CD1c-positive myeloid dendritic cell (primary cell): ENCODE measurements around the gene CIDEA.

Experiments used
- DNase-seq: peaks from one replicate; pipeline ENCODE4 v3.0.0-alpha.2; 2016; ENCODE audit errors: extremely low spot score

CIDEA gene

DNA sequence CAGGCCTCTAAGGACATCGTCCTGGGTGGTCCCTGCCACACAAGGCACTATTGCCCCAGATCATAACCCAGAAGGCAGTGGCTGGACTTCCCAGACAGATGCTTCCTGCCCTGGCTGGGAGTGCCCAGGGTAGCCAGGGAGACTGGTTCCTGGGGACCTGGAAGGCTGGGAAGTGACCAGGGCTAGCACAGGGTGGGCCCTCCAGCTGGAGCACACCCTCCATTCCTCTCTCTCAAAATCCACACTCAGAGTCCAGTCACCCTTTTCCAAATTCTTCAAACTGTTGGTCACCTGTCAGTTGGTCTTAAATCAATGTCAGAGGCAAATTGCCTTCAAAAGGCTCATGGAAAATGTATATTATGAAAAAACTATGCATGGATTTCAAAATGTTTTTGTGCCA lies 42.3 kb downstream of the CIDEA start:
- no peak for DNase-seq

DNA sequence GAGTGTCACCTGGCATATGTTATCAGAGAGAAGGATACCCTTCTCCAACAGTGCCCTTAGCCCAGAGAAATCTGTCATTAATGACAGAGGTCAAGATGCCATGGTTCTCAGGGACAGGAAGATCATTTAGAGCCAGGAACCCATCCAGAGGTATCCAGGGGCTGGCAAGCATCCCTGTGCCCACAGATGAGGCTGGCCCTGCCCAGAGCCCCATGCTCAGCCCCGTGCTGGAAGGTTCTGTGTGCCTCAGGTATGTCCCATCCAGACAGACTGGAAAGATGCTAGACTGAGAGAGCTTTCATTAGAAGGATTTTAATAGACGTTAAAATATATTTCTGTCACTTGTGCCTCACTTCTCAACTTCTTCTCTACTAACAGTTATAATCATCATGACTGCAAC lies 45.7 kb downstream of the CIDEA start:
- no peak for DNase-seq

DNA sequence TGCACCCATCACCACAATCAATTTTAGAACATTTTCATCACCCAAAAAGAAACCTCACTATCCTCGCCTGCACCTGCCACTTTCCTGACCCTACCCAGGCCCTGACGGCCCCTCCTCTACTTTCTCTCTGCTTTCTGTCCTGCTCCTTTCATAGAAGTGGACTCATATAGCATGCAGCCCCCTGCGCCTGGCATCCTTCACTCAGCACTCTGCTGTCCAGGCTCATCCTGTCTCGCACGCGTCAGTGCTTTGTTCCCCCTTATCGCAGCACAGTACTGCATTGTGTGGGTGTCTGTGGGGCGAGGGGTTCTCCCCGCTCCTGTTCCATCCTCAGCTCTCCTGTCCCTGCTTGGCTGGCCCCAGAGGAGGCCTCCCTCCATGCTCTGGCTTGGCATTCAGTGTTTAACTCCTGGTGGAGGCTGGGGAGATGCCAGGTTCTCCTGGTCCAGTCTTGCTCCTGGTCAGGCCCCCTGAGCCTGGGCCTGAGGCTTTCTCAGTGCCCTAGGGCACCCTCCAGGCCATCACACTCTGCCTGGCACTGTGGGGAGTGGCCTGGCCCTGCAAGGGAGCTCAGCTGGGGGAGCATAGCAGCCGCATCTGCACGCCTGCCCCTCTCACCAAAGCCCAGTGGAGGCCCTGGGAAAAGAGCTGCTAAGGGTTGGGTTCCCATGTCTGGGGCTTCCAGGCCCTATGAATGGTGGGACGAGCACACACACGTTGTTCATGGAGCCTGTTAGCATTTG lies 47.3 kb downstream of the CIDEA start:
- no peak for DNase-seq

DNA sequence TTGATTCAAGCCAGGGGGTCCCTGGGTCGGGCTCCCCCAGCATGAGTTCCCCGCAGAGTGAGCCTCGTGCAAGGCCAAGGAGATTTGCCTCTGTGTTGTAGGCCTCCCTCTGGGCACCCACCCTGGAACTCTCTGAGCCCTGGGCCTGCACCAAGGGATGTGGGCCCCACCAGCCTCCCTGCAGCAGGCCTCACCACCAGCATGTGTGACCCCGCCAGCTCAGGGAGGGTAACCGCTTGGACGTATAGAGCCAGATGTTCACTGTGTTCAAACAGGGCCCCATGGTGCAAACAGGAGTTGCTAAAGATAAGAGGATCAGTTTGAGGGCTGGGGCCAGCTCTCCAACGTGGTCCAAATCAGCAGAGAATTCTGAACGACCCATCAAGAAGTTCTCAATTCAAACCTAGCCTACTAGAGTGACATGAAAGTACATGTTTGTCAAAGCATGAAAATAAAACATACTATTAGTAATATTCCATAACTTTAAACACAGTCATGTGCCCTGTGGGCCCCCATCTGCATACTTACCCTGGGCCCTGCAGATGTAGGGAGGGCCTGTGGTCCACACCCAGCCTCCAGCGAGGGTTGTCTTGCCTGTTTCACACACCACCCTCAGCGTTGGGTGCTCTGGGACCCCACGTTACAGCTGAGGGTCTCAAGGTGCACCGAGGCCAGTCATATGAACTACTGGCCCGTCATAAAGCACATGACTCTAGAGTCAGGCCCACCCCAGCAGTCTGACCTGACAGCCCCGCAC lies 48.4 kb downstream of the CIDEA start:
- no peak for DNase-seq

- DNase-seq = no peak
Measured at GRCh38 chr18:12304351-12305210, 50.4 kb downstream of the CIDEA start.

GRCh38 chr18:12305211-12305610 lies 51.0 kb downstream of the CIDEA start:
- DNase-seq = no peak

DNA sequence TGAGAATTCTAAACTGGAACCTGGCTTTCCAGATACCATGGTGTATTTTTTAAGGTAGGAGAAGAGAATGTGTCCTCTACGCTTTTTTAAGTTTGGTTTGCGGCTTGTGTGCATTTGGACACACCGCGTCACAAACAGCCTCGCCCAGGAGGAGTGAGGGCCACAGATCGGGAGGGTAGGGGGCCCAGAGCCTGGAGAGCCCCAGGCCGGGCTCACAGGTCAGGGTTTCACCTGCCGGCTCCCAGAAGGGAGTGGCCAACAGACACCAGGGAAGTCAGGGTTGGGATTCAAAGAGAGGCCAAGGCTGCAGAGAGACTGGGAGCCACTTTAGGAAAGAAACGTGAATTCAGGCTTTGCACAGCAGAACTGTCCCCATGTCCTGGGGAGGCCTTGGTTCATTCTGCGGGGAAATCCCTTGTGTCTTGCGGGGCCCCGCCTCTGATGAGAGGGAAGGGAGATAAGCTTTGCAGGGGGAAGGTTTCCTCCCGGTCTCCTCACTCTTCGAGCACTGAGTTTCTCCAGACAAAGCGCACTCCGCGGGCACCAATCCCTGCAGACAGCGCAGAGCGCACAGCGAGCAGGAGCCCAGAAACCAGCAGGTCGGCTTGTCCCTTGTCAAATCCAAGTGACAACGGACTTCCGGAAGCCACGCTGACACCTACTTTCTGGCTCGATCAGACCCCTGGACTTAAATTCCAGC lies 51.9 kb downstream of the CIDEA start:
- DNase-seq = no peak

DNA sequence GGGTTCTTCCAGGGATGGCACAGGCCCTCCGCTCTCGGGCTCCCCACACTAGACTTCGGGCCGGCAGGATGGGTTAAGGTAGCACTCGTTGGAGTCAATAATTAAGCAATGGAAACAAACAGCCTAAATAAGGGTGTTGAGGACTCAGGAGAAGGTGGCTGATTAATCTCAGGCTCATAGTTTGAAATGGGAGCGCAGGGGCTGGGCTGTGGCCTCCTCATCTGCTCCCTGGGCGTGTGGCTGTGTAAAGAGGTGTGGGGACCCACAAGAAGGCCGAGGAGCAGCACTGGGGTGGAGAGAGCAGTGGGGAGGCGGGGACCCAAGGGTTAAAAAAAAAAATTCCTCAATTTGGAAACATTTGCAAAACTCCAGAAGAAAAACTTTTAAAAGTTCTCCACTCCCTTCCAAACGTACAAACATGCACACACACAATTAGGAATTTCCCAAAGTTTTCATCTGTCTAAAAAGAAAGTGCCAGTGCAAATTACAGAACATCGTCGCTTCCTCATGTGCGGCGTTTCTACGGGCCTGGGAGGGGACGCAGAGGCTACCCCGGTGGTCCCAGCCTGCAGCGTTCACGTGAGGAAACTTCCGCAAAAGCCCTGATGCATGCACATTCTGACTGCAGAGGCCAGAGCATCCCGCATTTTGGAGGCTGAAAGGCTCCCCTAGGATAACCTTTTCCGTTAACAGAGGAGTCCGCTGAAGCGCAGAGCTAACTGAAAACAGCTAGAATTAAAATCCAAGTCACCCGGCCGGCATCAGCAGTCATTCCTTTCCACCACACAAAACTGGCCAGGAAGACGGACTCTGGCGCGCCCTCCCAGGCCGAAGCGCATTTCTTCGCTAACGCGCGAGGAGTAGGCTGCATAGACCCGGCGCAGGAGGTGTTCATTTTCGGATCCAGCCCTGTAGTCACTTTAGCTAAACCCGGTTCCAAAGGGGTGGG lies 52.9 kb downstream of the CIDEA start:
- DNase-seq = peak; percentile 70

DNA sequence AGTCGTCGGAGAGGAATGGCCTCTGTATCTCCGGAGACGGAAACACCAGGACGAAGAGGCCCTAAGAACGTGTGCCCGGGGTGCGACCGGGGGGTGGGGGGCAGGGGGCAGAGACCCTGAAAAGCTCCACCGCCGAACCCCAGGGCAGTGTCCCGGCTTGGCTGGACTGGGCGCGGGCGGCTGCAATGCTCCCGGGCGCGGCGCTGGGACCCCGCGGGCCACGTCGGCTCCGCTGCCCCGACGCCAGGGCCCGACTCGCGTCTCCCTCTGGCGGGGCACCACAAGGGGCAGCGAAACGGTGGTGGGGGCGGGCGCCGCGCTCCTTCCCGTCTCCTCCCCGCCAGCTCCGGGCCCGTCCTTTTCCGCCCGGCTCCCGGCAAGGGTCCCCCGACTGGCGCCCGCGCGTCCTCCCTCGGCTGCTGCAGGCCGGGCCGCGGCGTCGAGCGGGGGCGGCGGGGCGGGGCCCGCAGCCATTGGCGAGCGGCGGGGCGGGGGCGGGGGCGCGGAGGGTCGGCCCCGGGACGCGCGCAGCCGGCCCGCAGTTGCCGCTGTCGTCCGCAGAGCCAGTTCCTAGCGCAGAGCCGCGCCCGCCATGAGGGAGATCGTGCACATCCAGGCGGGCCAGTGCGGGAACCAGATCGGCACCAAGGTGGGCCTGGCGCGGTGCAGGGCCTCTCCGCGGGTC lies 53.7 kb downstream of the CIDEA start, which contains the start of gene TUBB6:
Gene TUBB6 (plus strand): TSS at position 541 of the 685 bp plus-strand sequence. CDS start 52 bp downstream, at position 593.
- peak; percentile 92 for DNase-seq

GRCh38 chr18:12308386-12309100 lies 54.4 kb downstream of the CIDEA start:
- DNase-seq = peak; percentile 96

GRCh38 chr18:12309683-12310198 lies 55.6 kb downstream of the CIDEA start:
- peak; percentile 79 for DNase-seq

DNA sequence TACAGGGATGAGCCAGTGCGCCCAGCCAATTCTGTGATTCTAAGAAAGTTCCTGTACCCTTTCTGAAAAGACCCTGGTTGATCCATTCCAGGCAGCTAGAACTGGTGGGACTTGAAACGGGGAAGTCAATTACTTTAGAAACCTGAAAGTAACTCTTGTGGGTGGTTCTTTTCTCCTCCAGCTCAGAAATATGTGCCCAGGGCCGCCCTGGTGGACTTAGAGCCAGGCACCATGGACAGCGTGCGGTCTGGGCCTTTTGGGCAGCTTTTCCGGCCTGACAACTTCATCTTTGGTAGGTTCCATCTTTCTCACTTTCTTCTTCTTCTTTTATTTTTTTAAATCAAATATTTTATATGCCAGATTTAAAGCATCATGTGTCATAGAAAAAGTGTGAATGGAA lies 56.6 kb downstream of the CIDEA start:
- peak; percentile 58 for DNase-seq

DNA sequence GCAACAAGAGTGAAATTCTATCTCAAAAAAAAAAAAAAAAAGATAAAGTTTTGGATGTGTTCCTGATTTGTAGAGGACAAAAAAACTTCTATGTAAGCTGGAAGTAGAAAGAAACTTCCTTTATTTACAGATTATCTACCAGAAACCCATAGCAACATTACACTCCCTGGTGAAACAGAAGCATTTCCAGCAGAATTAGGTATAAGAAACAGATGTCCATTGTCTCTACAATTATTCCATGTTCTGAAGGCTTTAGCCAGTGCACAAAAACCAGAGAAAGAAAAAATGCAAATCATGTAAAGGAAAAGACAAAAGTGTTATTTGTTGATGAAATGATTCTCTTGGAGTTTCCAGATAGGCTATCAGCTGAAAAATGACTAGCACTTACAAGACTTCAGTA lies 58.8 kb downstream of the CIDEA start:
- DNase-seq = no peak

GRCh38 chr18:12313530-12314245 lies 59.5 kb downstream of the CIDEA start:
- no peak for DNase-seq

- DNase-seq = peak; percentile 40
Measured at GRCh38 chr18:12314591-12315305, 60.6 kb downstream of the CIDEA start.

- DNase-seq = no peak
Measured at GRCh38 chr18:12315490-12315889, 61.3 kb downstream of the CIDEA start.

DNA sequence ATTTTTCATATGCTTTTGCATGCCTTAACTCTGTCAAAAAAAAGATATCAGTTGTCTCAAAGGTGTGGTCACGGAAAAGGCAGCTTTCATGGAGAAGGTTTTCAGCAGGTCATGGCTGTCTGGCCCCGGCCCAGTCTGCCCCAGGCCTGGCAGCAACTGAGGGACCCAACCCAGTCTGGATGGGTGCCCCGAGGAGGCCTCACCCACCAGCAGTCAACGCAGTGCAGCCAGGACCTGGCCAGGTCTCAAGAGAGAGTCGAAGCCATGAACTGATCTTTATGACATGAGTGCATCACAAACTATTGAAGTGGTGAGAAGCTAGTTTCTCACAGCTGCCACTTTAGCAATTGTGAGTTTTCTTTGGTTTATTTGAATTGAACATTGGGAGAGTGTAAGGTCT lies 61.8 kb downstream of the CIDEA start:
- DNase-seq = no peak
